ENCODE results near the gene CXCR2. TPM values are rescaled to one million over a fixed set of nuclear protein-coding genes. Genes with fewer than 3 reads are reported as not detected.

CXCR2 gene
- total RNA-seq, 4 donors from 2014 or later: 2.4 to 3.2 TPM; not detected in 2

DNA sequence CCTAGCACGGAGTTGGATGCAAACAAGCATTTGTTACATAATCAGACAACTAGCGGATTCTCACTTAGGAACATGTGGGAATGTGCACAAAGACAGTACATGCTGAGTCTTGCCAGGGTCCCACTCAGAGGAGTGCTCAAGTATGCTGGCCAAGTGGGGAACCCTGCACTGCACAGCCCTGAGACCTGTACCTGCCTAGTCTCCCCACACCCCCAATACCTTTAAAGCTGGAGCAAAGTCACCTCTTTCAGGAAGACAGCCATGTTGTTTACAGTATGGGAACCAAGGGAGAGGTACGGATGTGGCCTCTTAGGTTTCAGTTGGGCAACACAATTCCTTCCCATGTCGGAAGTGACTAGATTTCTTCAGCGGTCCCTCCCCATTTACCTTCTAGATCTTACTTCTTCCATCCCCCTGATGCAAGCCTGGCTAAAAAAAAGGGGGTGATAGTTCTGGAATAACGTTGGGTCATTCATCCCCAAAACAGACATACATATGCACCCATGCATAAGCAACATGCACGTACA, 30.2 kb downstream of the CXCR2 start:
- Histone ChIP-seq H3K27me3 (peaks cover 5% of the 10 kb centered on the region), H3K4me3 (no peak overlapping the region), H3K9me3 (peaks cover 0 to 5% (median 0%) of the 10 kb centered on the region in 3 donors), H3K36me3 (no peaks in the 10 kb centered on the region), H3K27ac (no peak overlapping the region), H3K4me1 (no peaks in the 10 kb centered on the region)
- no peak for TF ChIP-seq POLR2A (IDR thresholded peaks at IDR 0.05)
- no peak for TF ChIP-seq EP300 (IDR thresholded peaks at IDR 0.05)
- no peak for TF ChIP-seq POLR2AphosphoS5 (IDR thresholded peaks at IDR 0.05)
- TF ChIP-seq, protein P1, sequence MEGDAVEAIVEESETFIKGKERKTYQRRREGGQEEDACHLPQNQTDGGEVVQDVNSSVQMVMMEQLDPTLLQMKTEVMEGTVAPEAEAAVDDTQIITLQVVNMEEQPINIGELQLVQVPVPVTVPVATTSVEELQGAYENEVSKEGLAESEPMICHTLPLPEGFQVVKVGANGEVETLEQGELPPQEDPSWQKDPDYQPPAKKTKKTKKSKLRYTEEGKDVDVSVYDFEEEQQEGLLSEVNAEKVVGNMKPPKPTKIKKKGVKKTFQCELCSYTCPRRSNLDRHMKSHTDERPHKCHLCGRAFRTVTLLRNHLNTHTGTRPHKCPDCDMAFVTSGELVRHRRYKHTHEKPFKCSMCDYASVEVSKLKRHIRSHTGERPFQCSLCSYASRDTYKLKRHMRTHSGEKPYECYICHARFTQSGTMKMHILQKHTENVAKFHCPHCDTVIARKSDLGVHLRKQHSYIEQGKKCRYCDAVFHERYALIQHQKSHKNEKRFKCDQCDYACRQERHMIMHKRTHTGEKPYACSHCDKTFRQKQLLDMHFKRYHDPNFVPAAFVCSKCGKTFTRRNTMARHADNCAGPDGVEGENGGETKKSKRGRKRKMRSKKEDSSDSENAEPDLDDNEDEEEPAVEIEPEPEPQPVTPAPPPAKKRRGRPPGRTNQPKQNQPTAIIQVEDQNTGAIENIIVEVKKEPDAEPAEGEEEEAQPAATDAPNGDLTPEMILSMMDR (IDR thresholded peaks at IDR 0.05): no peak
- ATAC-seq: no peak
- 83 to 86% methylated on average over 5 of the region's 7 CpGs for WGBS, 2 donors (ENCODE audit: low coverage in 1 of 2)

DNA sequence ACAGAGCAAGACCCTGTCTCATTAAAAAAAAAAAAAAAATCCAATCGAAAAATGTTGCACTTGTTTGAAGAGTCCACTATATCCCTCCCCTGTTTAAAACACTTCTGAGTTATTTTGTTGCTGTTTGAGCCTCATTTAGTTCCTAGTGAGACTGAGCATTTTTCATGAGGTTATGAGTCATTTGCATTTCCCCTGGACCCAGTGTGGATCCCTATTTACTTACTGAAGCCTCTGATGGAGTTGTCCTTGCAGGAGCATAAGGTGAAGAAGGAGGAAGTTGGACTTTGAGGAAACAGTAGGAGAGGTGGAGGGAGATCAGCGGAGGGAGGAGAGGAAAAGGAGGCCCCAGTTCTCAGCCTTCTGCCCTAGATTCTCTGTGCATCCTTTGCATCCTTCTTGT, 35.8 kb downstream of the CXCR2 start:
- no peak for TF ChIP-seq POLR2A (IDR thresholded peaks at IDR 0.05)
- no peak for TF ChIP-seq POLR2AphosphoS5 (IDR thresholded peaks at IDR 0.05)
- TF ChIP-seq, protein P1 (IDR thresholded peaks at IDR 0.05): no peak
- TF ChIP-seq EP300 (IDR thresholded peaks at IDR 0.05): no peak
- no peak overlapping the region for H3K4me3 ChIP-seq
- 73 to 95% methylated on average over 1 to 2 of the region's 2 CpGs for WGBS, 2 donors (ENCODE audit: low coverage in 1 of 2)
- H3K36me3 ChIP-seq: no peaks in the 10 kb centered on the region
- H3K9me3 ChIP-seq: peaks cover 0 to 5% (median 0%) of the 10 kb centered on the region in 3 donors
- ATAC-seq: no peak
- H3K27me3 ChIP-seq: peaks cover 21% of the 10 kb centered on the region
- H3K27ac ChIP-seq: no peak overlapping the region
- no peaks in the 10 kb centered on the region for H3K4me1 ChIP-seq

DNA sequence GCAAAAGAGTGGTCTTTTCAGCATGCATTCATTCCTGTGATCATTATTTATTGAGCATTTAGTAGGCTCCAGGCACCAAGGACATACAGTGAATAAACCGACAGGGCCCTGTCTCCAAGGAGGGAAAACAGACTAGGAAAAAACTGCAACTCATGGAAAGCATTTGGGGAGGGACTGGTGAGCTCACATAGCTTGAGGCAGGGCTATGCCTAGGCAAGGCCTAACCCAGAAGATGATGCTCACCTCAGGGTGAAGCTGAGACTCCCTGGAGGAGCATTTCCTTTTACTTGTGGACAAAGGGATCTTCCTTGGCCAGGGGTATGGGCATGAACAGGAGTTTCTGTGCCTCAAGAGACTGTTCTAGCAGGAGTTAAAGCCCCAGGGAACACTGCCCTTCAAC, 37.0 kb downstream of the CXCR2 start:
- no peak overlapping the region for H3K27ac ChIP-seq
- TF ChIP-seq POLR2AphosphoS5 (IDR thresholded peaks at IDR 0.05) (no peak), POLR2A (IDR thresholded peaks at IDR 0.05) (no peak), EP300 (IDR thresholded peaks at IDR 0.05) (no peak)
- TF ChIP-seq, protein P1 (IDR thresholded peaks at IDR 0.05): no peak
- H3K27me3 ChIP-seq: peaks cover 18% of the 10 kb centered on the region
- H3K9me3 ChIP-seq: peaks cover 0 to 2% (median 0%) of the 10 kb centered on the region in 3 donors
- no peak overlapping the region for H3K4me3 ChIP-seq
- no peaks in the 10 kb centered on the region for H3K36me3 ChIP-seq
- WGBS, 2 donors (ENCODE audit: low coverage in 1 of 2): 100% methylated on average over 1 of the region's 1 CpG; no CpG with 5 or more reads in 1 of the 2 donors
- no peak for ATAC-seq
- H3K4me1 ChIP-seq: no peaks in the 10 kb centered on the region

DNA sequence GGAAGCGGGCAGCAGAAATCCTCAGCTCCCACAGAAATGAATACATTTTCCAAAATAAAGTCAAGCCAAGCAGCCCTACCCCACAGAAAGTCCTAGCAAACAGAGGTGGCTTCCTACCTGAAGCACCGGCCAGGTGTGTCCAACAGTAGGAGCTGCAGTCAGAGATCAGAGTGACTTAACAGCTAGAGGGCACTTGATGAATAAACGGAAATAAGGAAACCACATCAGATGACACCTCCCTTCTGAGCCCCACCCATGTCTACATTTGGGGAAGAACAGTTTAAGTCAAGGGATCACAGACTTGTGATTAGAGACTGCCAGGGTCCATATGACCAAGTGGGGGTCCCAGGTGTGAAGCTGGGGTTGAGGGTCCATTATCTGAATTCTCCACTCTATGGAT, 41.0 kb downstream of the CXCR2 start, which contains the start of gene CXCR1:
TSS of gene CXCR1 (minus strand) at position 172 of the 400 bp plus-strand sequence. CDS start 1,751 bp downstream, outside the sequence.
- Histone ChIP-seq H3K36me3 (no peaks in the 10 kb centered on the region), H3K9me3 (no peaks in the 10 kb centered on the region), H3K4me1 (no peaks in the 10 kb centered on the region), H3K4me3 (no peak within 1 kb of the TSS), H3K27me3 (peaks cover 25% of the 10 kb centered on the region), H3K27ac (no peak within 1 kb of the TSS)
- TF ChIP-seq POLR2A (IDR thresholded peaks at IDR 0.05) (no peak), POLR2AphosphoS5 (IDR thresholded peaks at IDR 0.05) (no peak), EP300 (IDR thresholded peaks at IDR 0.05) (no peak)
- TF ChIP-seq, protein P1 (IDR thresholded peaks at IDR 0.05): no peak
- WGBS, 2 donors (ENCODE audit: low coverage in 1 of 2): 67 to 93% methylated on average over 3 of the region's 3 CpGs
- no peak for ATAC-seq

DNA sequence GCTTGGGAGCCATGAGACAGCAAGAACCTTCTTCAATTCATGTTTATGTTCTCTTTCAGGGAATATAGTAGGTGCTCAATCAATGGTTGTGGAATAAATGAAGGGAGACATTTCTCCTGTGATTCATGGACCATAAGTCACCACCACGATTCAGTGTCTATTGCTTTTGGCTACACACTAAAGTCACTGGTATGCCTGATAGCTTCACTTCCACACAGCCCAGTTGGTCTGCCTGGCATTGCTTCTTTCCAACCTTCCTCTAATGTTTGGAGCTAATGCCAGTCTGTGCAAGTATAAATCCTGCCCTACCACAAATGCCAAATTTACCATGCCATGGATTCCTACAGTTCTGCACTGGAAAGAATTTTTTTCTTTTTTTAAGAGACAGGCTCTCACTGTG, 42.2 kb downstream of the CXCR2 start:
- Histone ChIP-seq H3K27me3 (peaks cover 24% of the 10 kb centered on the region), H3K9me3 (no peaks in the 10 kb centered on the region), H3K4me1 (no peaks in the 10 kb centered on the region), H3K4me3 (no peak overlapping the region), H3K27ac (no peak overlapping the region), H3K36me3 (no peaks in the 10 kb centered on the region)
- 38 to 71% methylated on average over 1 of the region's 1 CpG for WGBS, 2 donors (ENCODE audit: low coverage in 1 of 2)
- no peak for ATAC-seq
- TF ChIP-seq POLR2A (IDR thresholded peaks at IDR 0.05) (no peak), EP300 (IDR thresholded peaks at IDR 0.05) (no peak), POLR2AphosphoS5 (IDR thresholded peaks at IDR 0.05) (no peak)
- TF ChIP-seq, protein P1 (IDR thresholded peaks at IDR 0.05): no peak
